GM13976 (cell line): Measurements from ENCODE around the gene MCL1.

ENCODE experiments used
- DNase-seq: peaks from one replicate; pipeline ENCODE4 v3.0.0; 2012; ENCODE audit warnings: low spot score
- in situ Hi-C: fragments of 300-500 bp; cut with MboI; formaldehyde crosslinking; loops from one replicate; pipeline ENCODE4 v1.12.0; 2022; ENCODE audit warnings: low sequenced_read_pairs, mixed read lengths, inconsistent platforms; ENCODE audit not compliant: unreplicated experiment
- TF ChIP-seq, protein P1 (sequence below): IDR thresholded peaks from 2 replicates; pipeline ENCODE4 v1.5.1; 2012; ENCODE audit warnings: borderline replicate concordance, mild to moderate bottlenecking; ENCODE audit not compliant: insufficient read depth; ENCODE audit errors: extremely low read depth, missing control alignments, control extremely low read depth

Gene MCL1

DNA sequence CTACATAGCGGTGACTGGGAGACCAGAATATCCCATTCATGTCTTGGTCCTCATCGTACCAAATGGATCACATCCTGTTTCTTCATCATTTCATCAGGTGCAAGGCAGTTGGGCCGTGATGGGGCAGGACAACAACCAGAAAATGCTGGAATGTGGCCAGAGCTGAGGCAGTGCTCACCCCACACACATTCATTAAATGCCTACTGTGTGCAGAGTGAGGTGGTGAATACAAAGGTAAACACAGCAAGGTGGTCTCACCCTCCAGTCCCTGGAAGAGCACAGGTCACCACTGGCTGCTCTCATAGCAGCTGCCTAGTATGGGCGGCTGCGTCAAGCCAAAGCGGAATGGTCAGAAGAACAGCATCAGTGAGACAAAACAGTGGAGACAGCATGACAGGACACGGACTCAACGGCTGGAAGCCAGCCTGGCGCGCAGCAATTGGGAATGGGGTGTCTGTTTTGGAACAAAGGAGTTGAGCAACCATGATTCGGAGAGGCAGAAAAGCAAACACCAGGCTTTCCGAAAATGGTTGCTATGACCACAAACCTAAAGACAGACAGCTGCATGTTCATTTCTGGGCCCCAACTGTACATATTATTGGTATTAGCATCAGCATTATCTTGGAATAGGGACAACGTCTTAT lies 35.8 kb downstream of the MCL1 start:
- TF ChIP-seq, protein P1, sequence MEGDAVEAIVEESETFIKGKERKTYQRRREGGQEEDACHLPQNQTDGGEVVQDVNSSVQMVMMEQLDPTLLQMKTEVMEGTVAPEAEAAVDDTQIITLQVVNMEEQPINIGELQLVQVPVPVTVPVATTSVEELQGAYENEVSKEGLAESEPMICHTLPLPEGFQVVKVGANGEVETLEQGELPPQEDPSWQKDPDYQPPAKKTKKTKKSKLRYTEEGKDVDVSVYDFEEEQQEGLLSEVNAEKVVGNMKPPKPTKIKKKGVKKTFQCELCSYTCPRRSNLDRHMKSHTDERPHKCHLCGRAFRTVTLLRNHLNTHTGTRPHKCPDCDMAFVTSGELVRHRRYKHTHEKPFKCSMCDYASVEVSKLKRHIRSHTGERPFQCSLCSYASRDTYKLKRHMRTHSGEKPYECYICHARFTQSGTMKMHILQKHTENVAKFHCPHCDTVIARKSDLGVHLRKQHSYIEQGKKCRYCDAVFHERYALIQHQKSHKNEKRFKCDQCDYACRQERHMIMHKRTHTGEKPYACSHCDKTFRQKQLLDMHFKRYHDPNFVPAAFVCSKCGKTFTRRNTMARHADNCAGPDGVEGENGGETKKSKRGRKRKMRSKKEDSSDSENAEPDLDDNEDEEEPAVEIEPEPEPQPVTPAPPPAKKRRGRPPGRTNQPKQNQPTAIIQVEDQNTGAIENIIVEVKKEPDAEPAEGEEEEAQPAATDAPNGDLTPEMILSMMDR: no peak
- in situ Hi-C loops: no loop called here
- no peak for DNase-seq

DNA sequence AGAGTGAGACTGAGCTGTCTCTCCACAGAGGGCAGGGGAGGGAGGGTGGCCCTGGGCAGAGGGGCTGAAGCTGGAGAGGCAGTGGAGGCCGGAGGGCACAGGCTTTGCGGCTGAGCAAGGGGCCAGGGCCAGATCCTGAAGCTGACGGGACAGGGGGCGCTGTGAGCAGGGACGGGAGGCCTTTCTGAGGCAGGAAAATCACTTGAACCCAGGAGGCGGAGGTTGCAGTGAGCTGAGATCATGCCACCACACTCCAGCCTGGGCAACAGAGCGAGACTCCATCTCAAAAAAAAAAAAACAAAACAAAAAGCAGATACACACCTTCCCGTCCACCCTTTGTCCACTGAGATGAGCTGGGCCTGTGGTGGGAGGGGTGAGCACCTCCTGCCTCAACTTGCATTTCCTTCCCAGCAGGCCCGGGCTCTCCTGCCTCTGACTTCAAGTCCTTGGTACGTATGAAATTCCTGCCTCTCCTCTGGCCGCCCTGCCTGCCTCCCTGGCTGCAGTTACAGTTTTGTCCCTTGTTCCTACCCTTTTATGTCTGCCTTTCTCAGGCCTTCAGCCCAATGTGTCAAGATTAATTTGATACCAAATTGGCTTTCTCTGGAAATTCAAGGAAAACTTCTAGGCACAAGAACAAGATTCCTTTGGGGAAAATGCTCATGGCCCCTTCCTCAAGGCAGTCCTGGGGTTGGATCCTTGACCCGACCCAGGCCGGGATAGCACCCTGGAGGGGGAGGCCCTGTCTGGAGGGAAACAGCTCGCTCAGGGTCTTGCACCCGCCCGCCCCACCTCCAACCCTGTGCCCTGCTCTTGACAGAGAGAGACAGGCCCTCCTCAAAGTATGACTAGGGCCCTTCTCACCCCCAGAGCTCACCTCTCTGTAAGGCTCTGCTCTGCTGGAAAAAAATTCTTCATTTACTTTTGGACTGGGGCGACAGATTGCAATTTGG lies 41.4 kb downstream of the MCL1 start:
- in situ Hi-C loops: no loop called here
- DNase-seq: no peak
- TF ChIP-seq, protein P1: no peak

DNA sequence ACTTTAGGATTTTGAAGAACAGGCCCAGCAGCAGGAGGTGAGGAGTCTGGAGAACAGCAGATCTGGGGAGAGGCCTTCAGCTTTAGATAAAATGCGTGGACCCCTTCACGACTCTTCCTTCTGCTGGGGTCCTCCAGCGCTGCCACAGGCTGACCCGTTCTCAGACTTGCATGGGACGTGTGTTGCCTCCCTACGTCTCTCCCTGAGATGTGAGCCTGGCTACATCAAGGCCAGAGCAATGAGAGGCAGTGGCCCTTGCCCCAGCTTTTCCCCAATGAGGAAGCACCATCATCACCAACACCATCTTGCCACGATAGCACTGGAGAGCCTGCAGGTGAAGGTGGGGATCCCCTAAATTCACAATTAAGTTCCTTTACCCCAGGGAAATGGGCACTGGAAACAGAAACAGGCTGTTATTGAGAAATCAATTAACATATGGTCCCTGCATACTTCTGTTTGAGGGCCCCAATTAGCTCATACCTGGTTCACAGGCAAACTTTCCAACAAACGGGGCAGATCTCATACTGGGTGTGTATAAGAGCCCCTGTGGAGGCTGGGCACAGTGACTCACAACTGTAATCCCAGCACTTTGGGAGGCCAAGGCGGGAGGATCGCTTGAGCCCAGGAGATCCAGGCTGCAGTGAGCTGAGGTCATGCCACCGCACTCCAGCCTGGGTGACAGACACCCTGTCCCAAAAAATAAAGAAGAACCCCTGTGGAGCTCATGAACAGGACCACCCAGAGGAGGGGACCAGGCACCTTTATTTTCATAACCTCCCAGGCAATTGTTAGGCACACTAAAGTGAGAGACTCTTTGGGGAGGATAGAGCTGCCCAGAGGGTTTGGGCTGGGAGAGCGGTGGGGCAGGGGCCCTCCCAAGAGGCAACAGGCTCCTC lies 42.3 kb downstream of the MCL1 start:
- TF ChIP-seq, protein P1: no peak
- in situ Hi-C loops: no loop called here
- no peak for DNase-seq

DNA sequence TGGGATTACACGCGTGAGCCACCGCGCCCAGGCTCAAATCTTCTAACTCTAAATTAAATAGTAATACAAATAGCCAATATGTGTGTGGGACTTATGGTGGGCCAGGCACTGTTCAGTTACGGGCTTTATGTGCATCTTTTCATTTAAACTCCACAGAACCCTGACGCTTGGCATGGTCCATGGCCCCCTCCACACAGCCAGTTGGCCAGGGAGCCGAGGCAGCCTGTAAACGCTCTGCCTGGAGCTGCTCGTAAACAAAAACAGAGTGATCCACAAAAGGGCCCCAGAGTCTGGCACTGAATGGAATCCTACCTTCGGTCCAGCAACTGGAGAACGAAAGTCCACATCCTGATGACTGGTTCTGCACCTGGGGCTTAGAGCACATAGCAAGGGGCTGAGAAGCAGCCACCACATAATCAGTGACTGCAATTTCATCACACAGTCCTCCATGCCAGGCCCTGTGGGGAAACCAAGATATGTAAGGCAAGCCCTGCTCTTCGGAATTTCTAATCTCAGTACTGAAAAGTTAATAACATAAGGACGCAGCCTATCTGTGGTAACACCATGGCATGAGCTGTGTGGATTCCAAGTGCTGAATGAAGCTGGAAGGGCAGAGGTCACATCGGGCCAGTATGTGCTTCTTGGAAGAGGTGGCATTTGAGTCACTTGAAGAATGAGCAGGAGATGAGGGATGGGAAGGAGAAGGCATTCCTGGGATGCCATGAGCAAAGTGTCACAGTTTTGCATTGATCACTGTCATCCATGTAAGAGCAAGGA lies 43.7 kb downstream of the MCL1 start:
- DNase-seq: no peak
- in situ Hi-C loops: no loop called here
- TF ChIP-seq, protein P1: no peak

DNA sequence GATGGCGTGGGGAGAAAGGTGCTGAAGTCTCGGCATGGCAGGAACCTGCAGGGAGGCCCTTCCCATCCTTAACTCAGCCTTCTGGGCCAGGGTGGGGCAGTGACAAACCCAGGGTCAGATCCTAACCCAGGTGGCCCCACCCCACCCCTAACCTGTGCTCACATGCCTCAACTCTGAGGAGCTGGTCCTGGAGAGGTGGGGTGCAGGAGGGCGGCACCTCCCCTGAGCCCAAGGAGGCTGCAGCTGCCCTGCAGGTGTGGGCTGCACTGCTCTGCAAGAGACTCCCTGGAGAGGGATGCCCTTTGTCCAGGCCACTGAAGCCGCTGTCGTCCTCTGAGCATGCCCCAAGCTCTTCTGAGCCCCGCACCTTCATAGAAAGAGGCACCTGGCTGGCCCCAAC lies 45.4 kb downstream of the MCL1 start:
- no peak for DNase-seq
- TF ChIP-seq, protein P1: no peak
- in situ Hi-C loops: no loop called here
